ENCODE measurements around the gene SPSB1.

The SPSB1 gene

DNA sequence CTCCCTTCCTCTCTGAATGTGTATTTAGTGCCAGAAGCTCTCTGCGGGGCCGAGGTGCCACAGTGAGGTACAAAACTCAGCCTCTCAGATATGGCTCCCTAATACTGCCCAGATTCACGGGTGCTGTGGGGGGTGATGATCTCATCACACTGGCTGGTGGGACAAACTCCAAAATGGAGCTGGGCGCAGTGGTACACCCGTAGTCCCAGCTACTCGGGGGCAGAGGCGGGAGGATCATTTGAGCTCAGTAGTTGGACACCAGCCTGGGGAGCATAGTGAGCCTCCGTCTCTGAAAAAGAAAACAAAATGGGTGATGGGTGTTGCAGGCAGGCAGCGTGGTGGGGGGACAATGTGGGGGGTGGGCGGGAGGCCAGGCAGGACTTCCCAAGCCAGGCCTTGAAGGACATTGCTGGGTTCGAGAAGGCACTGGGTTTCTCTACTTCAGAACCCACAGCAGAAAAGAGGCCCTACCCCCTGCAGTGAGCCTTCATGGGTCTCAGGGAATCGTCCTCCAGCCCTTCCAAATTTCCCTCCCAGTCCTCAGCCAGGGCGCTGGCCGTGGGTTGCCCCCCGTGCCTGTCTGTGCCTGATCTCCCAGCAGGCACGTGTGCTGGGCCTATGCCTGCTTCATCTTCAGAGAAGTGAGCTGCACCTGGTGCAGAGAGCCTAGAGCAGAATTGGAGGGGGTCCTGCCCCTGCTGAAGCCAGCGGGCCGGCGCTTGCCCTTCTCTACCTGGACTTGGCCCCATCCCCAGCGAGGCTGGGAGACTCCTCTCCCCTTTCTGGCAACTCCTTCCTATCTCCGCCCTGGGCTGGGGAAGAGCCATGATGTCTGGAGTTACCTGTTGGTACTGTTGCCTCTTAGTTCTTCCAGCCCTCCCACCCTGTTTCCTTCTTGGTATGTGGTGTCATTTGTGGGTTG is 44.1 kb upstream of the SPSB1 start:
- Histone ChIP-seq H3K27ac (peak overlapping the region; percentile 30; the same call in 1 of the 2 replicates), H3K36me3 (peaks cover 55% of the 10 kb centered on the region), H3K27me3 (no peaks in the 10 kb centered on the region), H3K9ac (no peak overlapping the region), H3K4me1 (peaks cover 38% of the 10 kb centered on the region), H3K4me2 (no peak overlapping the region), H3K9me3 (no peaks in the 10 kb centered on the region), H3K4me3 (no peak overlapping the region), H4K20me1 (peaks cover 37% of the 10 kb centered on the region; the same call in 1 of the 2 replicates)
- TF ChIP-seq Cebpa-rat (IDR thresholded peaks at IDR 0.05): no peak

DNA sequence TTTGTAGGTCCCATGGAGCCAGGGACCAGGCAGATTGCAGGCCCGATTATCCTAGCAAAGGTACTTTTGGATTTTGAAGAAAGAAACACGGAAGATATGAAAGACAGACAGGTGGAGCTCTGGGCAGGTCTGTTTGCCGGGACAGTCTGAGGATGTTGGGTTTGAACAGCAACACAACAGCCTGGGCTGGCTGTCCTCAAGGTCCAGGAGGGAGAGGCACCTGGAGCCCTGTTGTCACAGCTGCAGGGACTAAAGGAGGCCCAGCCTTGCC is 43.5 kb upstream of the SPSB1 start:
- H3K4me2 ChIP-seq: no peak overlapping the region
- H3K4me3 ChIP-seq: no peak overlapping the region
- peaks cover 32% of the 10 kb centered on the region for H3K4me1 ChIP-seq
- no peak overlapping the region for H3K27ac ChIP-seq
- H3K9me3 ChIP-seq: no peaks in the 10 kb centered on the region
- peaks cover 59% of the 10 kb centered on the region for H3K36me3 ChIP-seq
- no peak for TF ChIP-seq Cebpa-rat (IDR thresholded peaks at IDR 0.05)
- peaks cover 42% of the 10 kb centered on the region; the same call in 1 of the 2 replicates for H4K20me1 ChIP-seq
- H3K27me3 ChIP-seq: no peaks in the 10 kb centered on the region
- no peak overlapping the region for H3K9ac ChIP-seq

DNA sequence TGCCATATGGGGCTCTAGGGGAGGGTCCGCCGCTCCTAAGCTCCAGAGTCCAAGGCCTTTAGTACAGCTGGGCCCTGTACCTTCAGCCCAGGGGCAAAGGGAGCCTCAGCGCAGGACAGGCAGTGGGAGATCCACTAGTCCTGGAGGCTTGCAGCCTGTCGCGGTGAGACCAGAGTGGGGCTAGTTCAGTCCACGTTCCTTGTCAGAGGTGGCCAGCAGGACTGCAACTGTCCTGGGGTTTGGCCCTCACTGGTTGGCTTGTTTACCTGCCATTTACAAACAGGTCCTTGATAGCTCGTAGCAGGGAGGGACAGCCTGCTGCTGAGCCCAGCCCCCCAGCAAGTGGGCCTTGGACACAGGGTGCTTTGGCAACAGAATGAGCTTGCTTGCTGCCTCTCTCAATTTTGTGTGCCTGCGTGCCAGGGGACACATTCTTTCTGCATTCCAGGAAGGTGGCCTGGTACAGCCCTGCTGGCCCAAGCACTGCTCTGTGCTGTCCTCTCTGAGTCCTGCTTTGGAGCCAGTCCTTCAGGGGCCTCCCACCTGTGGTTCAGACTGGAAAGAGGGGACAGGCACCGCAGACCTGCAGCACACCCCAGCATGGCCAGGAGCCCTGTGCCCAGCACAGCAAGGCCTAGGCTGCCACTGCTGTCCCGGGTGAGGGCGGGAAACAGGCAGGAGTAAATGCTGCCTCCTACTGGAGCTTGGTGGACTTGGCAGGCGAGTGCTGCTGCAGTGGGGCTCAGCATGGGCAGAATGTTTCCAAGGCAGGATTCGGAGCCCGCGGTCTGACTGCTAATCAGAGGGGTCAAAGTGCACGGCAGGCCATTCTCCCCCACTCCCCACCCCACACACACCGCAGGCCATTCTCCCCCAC is 42.9 kb upstream of the SPSB1 start:
- peaks cover 26% of the 10 kb centered on the region for H3K4me1 ChIP-seq
- no peak overlapping the region for H3K9ac ChIP-seq
- peaks cover 42% of the 10 kb centered on the region; the same call in 1 of the 2 replicates for H4K20me1 ChIP-seq
- no peaks in the 10 kb centered on the region for H3K9me3 ChIP-seq
- no peaks in the 10 kb centered on the region for H3K27me3 ChIP-seq
- no peak for TF ChIP-seq Cebpa-rat (IDR thresholded peaks at IDR 0.05)
- H3K27ac ChIP-seq: no peak overlapping the region
- H3K36me3 ChIP-seq: peaks cover 59% of the 10 kb centered on the region
- no peak overlapping the region for H3K4me2 ChIP-seq
- no peak overlapping the region for H3K4me3 ChIP-seq

DNA sequence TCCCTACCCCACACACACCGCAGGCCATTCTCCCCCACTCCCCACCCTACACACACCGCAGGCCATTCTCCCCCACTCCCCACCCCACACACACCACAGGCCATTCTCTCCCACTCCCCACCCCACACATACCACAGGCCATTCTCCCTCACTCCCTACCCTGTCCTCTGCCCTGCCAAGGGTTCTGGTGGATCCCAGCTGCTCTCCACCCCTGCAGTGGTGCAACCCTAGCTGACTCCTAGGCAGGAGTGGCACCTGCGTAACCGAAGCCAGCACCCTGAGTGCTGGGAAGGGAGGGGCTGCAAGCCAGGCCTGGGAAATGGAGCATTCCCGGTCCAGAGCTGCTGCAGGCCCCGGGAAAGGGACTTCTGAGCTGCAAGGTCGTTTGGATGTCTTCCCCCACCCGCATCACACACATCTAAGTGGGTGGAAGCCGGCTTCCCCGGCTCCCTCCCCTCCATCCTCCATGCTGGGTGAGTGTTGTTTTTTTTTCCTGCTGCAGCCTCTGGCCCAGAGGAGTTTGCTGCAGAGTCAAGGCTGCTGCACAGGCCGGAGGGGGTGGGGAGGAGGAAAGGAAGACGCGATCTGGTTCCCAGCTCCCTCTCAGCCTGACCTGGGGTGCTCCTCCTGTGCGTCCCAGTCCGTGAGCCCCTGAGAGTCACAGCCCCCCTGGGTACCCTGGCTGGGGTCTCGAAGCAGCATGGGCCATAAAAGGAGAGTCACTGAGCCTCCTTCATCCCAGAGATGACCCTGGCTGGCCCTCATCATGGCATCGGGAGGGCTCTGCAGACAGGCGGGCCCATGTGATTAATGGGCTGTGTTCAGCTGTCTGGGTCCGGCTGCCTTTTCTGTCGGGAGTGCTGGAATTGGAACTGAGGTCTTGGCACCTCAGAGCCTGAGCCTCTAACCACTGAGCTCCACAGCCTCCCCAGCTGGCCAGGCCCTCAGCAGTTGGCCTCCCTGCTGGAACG is 42.0 kb upstream of the SPSB1 start:
- Histone ChIP-seq H3K36me3 (peaks cover 55% of the 10 kb centered on the region), H3K4me3 (no peak overlapping the region), H3K27me3 (no peaks in the 10 kb centered on the region), H3K27ac (no peak overlapping the region), H3K9ac (no peak overlapping the region), H3K4me1 (peaks cover 18% of the 10 kb centered on the region), H3K4me2 (no peak overlapping the region), H4K20me1 (peaks cover 42% of the 10 kb centered on the region; the same call in 1 of the 2 replicates), H3K9me3 (no peaks in the 10 kb centered on the region)
- TF ChIP-seq Cebpa-rat (IDR thresholded peaks at IDR 0.05): no peak

DNA sequence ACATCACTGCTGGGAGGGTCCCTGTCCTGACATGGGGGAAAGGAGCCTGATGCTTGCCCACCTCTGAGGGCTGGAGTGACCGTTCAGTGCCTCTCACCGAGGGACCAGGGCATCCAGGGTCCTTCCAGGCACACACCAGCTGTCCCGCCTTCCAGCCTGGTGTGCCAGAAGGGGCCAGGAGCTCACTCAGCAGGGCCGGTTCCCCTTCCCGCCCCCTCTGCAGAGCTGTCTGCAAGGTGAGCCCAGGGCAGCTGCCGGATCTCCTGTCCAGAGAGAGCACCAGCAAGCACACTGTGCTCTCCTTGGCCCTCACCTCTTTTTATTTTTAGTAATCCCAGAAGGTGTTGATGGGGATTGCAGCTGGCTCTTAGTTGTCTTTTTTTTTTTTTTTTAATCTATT is 41.2 kb upstream of the SPSB1 start:
- no peak for TF ChIP-seq Cebpa-rat (IDR thresholded peaks at IDR 0.05)
- peaks cover 46% of the 10 kb centered on the region; the same call in 1 of the 2 replicates for H4K20me1 ChIP-seq
- H3K9me3 ChIP-seq: no peaks in the 10 kb centered on the region
- H3K27me3 ChIP-seq: no peaks in the 10 kb centered on the region
- no peak overlapping the region for H3K27ac ChIP-seq
- no peak overlapping the region for H3K9ac ChIP-seq
- no peak overlapping the region for H3K4me3 ChIP-seq
- H3K4me2 ChIP-seq: no peak overlapping the region
- H3K36me3 ChIP-seq: peaks cover 55% of the 10 kb centered on the region; the same call in 1 of the 2 replicates
- peaks cover 18% of the 10 kb centered on the region for H3K4me1 ChIP-seq

DNA sequence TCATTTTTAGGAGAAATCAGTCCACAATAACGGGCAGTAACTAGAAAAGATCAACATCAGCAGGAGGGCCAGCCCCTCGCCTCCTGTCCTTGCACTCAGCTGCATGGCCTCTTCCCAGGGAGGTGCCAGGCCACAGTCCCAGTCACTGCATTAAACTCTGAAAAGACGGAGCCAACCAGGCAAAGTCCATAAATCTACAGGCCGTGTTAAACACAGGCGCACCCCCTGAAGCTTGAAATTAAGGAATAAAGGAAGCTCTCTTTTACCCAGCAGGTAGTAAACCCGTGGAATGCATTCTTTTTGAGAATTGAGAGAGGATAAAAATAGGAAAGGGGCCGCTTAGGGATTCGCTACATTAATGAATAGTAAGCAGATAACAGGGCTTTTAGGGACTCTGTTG is 39.7 kb upstream of the SPSB1 start:
- H3K36me3 ChIP-seq: peaks cover 51% of the 10 kb centered on the region; the same call in 1 of the 2 replicates
- H3K27ac ChIP-seq: no peak overlapping the region
- no peak for TF ChIP-seq Cebpa-rat (IDR thresholded peaks at IDR 0.05)
- H4K20me1 ChIP-seq: peaks cover 59% of the 10 kb centered on the region; the same call in 1 of the 2 replicates
- H3K4me3 ChIP-seq: no peak overlapping the region
- no peak overlapping the region for H3K9ac ChIP-seq
- peaks cover 3% of the 10 kb centered on the region for H3K4me1 ChIP-seq
- peaks cover 4% of the 10 kb centered on the region for H3K9me3 ChIP-seq
- no peak overlapping the region for H3K4me2 ChIP-seq
- H3K27me3 ChIP-seq: no peaks in the 10 kb centered on the region

DNA sequence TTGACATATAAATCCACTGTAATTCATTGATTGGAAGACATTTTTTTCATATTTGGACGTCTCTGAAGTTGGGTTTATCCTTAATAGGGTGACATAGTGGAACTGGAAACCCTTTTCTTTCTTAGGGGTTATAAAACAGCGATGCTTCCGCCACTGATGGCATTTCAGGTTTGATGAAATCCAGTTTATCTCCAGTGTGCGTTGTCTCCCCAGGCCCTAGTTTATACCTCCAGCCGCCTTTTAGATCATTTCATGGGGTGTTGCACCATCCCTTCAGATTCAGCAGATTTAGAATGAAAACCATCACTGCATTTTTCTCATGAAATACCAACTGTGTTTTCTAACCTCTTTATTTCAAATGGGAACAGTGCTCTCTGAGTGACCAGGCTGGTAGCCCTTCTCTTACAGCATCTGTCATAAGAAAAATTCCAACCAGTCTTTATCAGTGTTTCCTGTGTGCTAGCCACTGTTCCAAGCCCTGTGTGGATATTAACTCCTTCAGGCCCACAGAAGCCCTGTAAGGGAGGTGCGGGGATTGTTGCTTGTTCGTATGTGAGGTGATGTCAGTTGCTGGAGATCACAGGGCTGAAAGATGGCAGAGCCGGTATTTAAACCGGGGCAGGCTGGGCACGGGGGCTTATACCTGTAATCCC is 39.1 kb upstream of the SPSB1 start:
- Histone ChIP-seq H3K4me3 (no peak overlapping the region), H3K27me3 (no peaks in the 10 kb centered on the region), H3K27ac (no peak overlapping the region), H4K20me1 (peaks cover 59% of the 10 kb centered on the region; the same call in 1 of the 2 replicates), H3K4me1 (no peaks in the 10 kb centered on the region), H3K9ac (no peak overlapping the region), H3K36me3 (peaks cover 57% of the 10 kb centered on the region; the same call in 1 of the 2 replicates), H3K4me2 (no peak overlapping the region), H3K9me3 (peaks cover 10% of the 10 kb centered on the region)
- TF ChIP-seq Cebpa-rat (IDR thresholded peaks at IDR 0.05): no peak

DNA sequence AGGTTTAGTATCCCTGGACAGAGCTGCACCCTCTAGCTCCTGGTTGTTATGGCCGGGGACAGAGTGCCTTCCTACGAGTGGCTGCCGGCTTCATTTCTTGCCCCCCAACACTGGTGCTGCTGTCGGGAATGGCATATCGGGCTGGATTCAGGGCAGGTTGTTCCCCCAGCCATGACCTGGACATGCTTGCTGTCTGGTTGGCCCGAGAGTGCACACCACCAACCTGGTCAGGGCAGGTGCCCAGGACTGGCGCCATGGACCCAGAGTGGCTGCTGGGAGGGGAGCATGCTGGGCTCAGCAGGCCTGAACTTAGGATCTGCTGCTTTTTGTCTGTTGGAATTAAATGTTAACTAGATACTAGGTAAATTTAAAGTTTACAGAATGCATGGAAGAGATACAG is 36.4 kb upstream of the SPSB1 start:
- no peak for TF ChIP-seq Cebpa-rat (IDR thresholded peaks at IDR 0.05)
- no peak overlapping the region for H3K4me3 ChIP-seq
- peaks cover 40% of the 10 kb centered on the region; the same call in 1 of the 2 replicates for H3K36me3 ChIP-seq
- H4K20me1 ChIP-seq: peaks cover 45% of the 10 kb centered on the region; the same call in 1 of the 2 replicates
- no peak overlapping the region for H3K27ac ChIP-seq
- no peak overlapping the region for H3K4me2 ChIP-seq
- H3K27me3 ChIP-seq: no peaks in the 10 kb centered on the region
- peaks cover 25% of the 10 kb centered on the region for H3K9me3 ChIP-seq
- H3K4me1 ChIP-seq: no peaks in the 10 kb centered on the region; the same call in 1 of the 2 replicates
- H3K9ac ChIP-seq: no peak overlapping the region
